ENCODE data around the gene TMEM51. TPM values are rescaled to one million over a fixed set of nuclear protein-coding genes. Genes with fewer than 3 reads are reported as not detected.

The TMEM51 gene
- total RNA-seq, 2 donors from 2014 or later = 26.5 to 36.9 TPM

GRCh38 chr1:15192916-15193550 lies 39.5 kb downstream of the TMEM51 start:
- DNase-seq = peak in 1 of 4 donors; percentile 63
- Histone ChIP-seq H3K27ac (peak overlapping the region in 3 of 4 donors; percentile 26 to 75 (median 61)), H3K4me1 (peaks cover 91% of the 10 kb centered on the region), H3K36me3 (replicated peaks in 1 of 2; ENCODE audit: insufficient read depth in 1 of 2, low read depth in 2 of 2) (no peaks in the 10 kb centered on the region), H3K4me3 (no peak overlapping the region), H3K27me3 (no peaks in the 10 kb centered on the region), H3K9me3 (no peaks in the 10 kb centered on the region)
- WGBS, 2 donors = 50 to 56% methylated on average over 1 to 12 of the region's 12 CpGs
- intact Hi-C loops (cut with DNase I) = no loop called here
- ATAC-seq = no peak
- no peak for TF ChIP-seq POLR2A (IDR thresholded peaks at IDR 0.05)
- TF ChIP-seq CTCF (IDR thresholded peaks at IDR 0.05) = no peak

GRCh38 chr1:15195420-15196052 lies 42.0 kb downstream of the TMEM51 start:
- no peak for ATAC-seq
- DNase-seq = no peak
- Histone ChIP-seq H3K36me3 (replicated peaks in 1 of 2; ENCODE audit: insufficient read depth in 1 of 2, low read depth in 2 of 2) (no peaks in the 10 kb centered on the region), H3K27ac (peak overlapping the region in 3 of 4 donors; percentile 21 to 93 (median 35)), H3K27me3 (no peaks in the 10 kb centered on the region), H3K9me3 (no peaks in the 10 kb centered on the region), H3K4me3 (no peak overlapping the region), H3K4me1 (peaks cover 91% of the 10 kb centered on the region)
- 48 to 54% methylated on average over 9 of the region's 9 CpGs for WGBS, 2 donors
- TF ChIP-seq CTCF (IDR thresholded peaks at IDR 0.05) = no peak
- TF ChIP-seq POLR2A (IDR thresholded peaks at IDR 0.05) = no peak
- intact Hi-C loops (cut with DNase I) = no loop called here

- H3K27me3 ChIP-seq = no peaks in the 10 kb centered on the region
- TF ChIP-seq POLR2A (IDR thresholded peaks at IDR 0.05) (no peak), CTCF (IDR thresholded peaks at IDR 0.05) (no peak)
- DNase-seq = no peak
- no peak for ATAC-seq
- H3K9me3 ChIP-seq = no peaks in the 10 kb centered on the region
- no peaks in the 10 kb centered on the region for H3K36me3 ChIP-seq (replicated peaks in 1 of 2; ENCODE audit: insufficient read depth in 1 of 2, low read depth in 2 of 2)
- peaks cover 90% of the 10 kb centered on the region for H3K4me1 ChIP-seq
- no peak overlapping the region for H3K4me3 ChIP-seq
- 52 to 53% methylated on average over 9 of the region's 9 CpGs for WGBS, 2 donors
- intact Hi-C loops (cut with DNase I) = no loop called here
- H3K27ac ChIP-seq = peak overlapping the region in 3 of 4 donors; percentile 21 to 94 (median 93)
Measured at GRCh38 chr1:15196069-15196468, 42.5 kb downstream of the TMEM51 start.

GRCh38 chr1:15196807-15197530 lies 43.4 kb downstream of the TMEM51 start:
- 14 to 23% methylated on average over 7 to 8 of the region's 8 CpGs for WGBS, 2 donors
- peak in 1 of 3 donors; percentile 19 for TF ChIP-seq POLR2A (IDR thresholded peaks at IDR 0.05)
- peak in 1 of 7 experiments; percentile 1 for TF ChIP-seq CTCF (IDR thresholded peaks at IDR 0.05)
- DNase-seq (peak; percentile 52 to 83 (median 75)), ATAC-seq (peak; percentile 13)
- H3K27ac ChIP-seq = peak overlapping the region; percentile 54 to 95 (median 94)
- H3K4me1 ChIP-seq = peaks cover 87% of the 10 kb centered on the region
- H3K9me3 ChIP-seq = no peaks in the 10 kb centered on the region
- no peaks in the 10 kb centered on the region for H3K36me3 ChIP-seq (replicated peaks in 1 of 2; ENCODE audit: insufficient read depth in 1 of 2, low read depth in 2 of 2)
- no peak overlapping the region for H3K4me3 ChIP-seq
- intact Hi-C loops (cut with DNase I) = no loop called here
- H3K27me3 ChIP-seq = no peaks in the 10 kb centered on the region

Data from body of pancreas (tissue), 4 donors.